K562 (cell line): ENCODE data around the gene SLC13A3.

Experiments used
- CHD2 ChIP-seq: IDR thresholded peaks from 2 replicates; pipeline ENCODE4 v1.6.1; 2011; ENCODE audit warnings: low read depth, low read length
- MCM2 ChIP-seq: fragments of 450-650 bp; IDR thresholded peaks from 2 replicates; pipeline ENCODE4 v1.6.1; 2017; ENCODE audit warnings: low read depth, mild to moderate bottlenecking
- MTA1 ChIP-seq: fragments of 450-650 bp; IDR thresholded peaks from 2 replicates; pipeline ENCODE4 v1.6.1; 2017; ENCODE audit warnings: borderline replicate concordance
- ZNF384 ChIP-seq: IDR thresholded peaks from 2 replicates; pipeline ENCODE4 v1.6.1; 2012; ENCODE audit warnings: low read depth, low read length, improper control_type of control experiment
- ZSCAN29 ChIP-seq: fragments of 450-650 bp; IDR thresholded peaks from 2 replicates; pipeline ENCODE4 v1.6.1; 2017
- TF ChIP-seq, protein P1 (sequence below): fragments of 250-450 bp; sonication (Bioruptor Pico); IDR thresholded peaks from 2 replicates; pipeline ENCODE4 v1.4.0; 2020; ENCODE audit warnings: mild to moderate bottlenecking, moderate library complexity

DNA sequence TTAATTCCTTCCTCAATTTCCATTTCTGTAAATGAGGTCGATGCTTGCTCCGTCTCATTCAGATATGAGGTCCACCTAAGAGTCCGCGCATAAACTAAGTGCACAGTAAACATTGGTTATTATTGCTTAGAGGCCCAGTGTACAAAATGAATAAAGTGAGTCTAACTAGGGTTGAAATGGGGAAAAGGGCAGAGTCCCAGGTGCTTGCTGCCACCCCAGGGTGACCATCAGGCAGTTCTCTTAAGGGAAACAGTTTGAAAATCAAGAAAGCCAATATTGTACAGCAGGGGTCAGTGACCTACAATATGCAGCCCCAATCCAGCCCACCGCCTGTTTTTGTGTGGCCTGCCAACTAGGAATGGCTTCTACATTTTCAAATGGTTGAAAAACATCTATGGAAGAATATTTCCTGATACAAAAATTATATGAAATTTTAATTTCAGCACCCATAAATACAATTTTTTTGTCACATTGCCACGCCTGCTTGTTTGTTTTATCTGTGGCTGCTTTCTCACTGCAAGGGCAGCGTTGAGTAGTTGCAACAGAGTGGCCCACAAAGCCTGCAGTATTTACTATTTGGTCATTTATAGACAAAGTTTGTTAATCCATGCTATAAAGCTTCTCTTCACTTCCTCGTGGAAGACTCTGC is 43.3 kb downstream of the SLC13A3 start:
- TF ChIP-seq MCM2 (no peak), ZNF384 (no peak), CHD2 (no peak), ZSCAN29 (no peak), MTA1 (no peak)
- TF ChIP-seq, protein P1, sequence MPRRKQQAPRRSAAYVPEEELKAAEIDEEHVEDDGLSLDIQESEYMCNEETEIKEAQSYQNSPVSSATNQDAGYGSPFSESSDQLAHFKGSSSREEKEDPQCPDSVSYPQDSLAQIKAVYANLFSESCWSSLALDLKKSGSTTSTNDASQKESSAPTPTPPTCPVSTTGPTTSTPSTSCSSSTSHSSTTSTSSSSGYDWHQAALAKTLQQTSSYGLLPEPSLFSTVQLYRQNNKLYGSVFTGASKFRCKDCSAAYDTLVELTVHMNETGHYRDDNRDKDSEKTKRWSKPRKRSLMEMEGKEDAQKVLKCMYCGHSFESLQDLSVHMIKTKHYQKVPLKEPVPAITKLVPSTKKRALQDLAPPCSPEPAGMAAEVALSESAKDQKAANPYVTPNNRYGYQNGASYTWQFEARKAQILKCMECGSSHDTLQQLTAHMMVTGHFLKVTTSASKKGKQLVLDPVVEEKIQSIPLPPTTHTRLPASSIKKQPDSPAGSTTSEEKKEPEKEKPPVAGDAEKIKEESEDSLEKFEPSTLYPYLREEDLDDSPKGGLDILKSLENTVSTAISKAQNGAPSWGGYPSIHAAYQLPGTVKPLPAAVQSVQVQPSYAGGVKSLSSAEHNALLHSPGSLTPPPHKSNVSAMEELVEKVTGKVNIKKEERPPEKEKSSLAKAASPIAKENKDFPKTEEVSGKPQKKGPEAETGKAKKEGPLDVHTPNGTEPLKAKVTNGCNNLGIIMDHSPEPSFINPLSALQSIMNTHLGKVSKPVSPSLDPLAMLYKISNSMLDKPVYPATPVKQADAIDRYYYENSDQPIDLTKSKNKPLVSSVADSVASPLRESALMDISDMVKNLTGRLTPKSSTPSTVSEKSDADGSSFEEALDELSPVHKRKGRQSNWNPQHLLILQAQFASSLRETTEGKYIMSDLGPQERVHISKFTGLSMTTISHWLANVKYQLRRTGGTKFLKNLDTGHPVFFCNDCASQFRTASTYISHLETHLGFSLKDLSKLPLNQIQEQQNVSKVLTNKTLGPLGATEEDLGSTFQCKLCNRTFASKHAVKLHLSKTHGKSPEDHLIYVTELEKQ (CRISPR knock-in tag) = no peak
